ENCODE results near the gene EPB41L4B. TPM values are rescaled to one million over a fixed set of nuclear protein-coding genes. Genes with fewer than 3 reads are reported as not detected.

EPB41L4B gene
- polyA plus RNA-seq, 1 donor from 2014 or later = 4.1 TPM

GRCh38 chr9:109313351-109313750 is 7.5 kb downstream of the EPB41L4B start:
- Histone ChIP-seq H3K4me3 (ENCODE audit: low read length) (no peak overlapping the region), H3K9ac (ENCODE audit: low read length) (no peak overlapping the region), H3K4me2 (ENCODE audit: low read length) (no peak overlapping the region), H3K79me2 (replicated peaks; ENCODE audit: insufficient read depth, low read length) (no peaks in the 10 kb centered on the region), H3K27me3 (ENCODE audit: insufficient read depth, low read depth, low read length) (peaks cover 6% of the 10 kb centered on the region), H3K27ac (ENCODE audit: low read length) (no peak overlapping the region), H3K9me2 (ENCODE audit: insufficient read depth, low read length) (no peaks in the 10 kb centered on the region), H3K36me3 (ENCODE audit: insufficient read depth, low read length) (no peaks in the 10 kb centered on the region), H4K20me1 (ENCODE audit: insufficient read depth) (no peaks in the 10 kb centered on the region), H3F3A (ENCODE audit: insufficient read depth, low read length, poor library complexity, severe bottlenecking) (no peaks in the 10 kb centered on the region), H2AFZ (ENCODE audit: low read depth, low read length) (no peak overlapping the region), H3K9me3 (ENCODE audit: low read length) (no peaks in the 10 kb centered on the region)
- TF ChIP-seq EZH2 (IDR thresholded peaks at IDR 0.05; ENCODE audit: borderline replicate concordance, insufficient read depth, low read length, poor library complexity, severe bottlenecking) (no peak), RAD21 (conservative IDR thresholded peaks at IDR 0.05) (no peak), POLR2AphosphoS5 (IDR thresholded peaks at IDR 0.05) (no peak), TAF1 (IDR thresholded peaks at IDR 0.05; ENCODE audit: low read depth) (no peak), EP300 (conservative IDR thresholded peaks at IDR 0.05; ENCODE audit: poor library complexity, severe bottlenecking) (no peak)
- TF ChIP-seq, protein P1, sequence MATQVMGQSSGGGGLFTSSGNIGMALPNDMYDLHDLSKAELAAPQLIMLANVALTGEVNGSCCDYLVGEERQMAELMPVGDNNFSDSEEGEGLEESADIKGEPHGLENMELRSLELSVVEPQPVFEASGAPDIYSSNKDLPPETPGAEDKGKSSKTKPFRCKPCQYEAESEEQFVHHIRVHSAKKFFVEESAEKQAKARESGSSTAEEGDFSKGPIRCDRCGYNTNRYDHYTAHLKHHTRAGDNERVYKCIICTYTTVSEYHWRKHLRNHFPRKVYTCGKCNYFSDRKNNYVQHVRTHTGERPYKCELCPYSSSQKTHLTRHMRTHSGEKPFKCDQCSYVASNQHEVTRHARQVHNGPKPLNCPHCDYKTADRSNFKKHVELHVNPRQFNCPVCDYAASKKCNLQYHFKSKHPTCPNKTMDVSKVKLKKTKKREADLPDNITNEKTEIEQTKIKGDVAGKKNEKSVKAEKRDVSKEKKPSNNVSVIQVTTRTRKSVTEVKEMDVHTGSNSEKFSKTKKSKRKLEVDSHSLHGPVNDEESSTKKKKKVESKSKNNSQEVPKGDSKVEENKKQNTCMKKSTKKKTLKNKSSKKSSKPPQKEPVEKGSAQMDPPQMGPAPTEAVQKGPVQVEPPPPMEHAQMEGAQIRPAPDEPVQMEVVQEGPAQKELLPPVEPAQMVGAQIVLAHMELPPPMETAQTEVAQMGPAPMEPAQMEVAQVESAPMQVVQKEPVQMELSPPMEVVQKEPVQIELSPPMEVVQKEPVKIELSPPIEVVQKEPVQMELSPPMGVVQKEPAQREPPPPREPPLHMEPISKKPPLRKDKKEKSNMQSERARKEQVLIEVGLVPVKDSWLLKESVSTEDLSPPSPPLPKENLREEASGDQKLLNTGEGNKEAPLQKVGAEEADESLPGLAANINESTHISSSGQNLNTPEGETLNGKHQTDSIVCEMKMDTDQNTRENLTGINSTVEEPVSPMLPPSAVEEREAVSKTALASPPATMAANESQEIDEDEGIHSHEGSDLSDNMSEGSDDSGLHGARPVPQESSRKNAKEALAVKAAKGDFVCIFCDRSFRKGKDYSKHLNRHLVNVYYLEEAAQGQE (IDR thresholded peaks at IDR 0.05; ENCODE audit: borderline replicate concordance) = no peak
- TF ChIP-seq, protein P2, sequence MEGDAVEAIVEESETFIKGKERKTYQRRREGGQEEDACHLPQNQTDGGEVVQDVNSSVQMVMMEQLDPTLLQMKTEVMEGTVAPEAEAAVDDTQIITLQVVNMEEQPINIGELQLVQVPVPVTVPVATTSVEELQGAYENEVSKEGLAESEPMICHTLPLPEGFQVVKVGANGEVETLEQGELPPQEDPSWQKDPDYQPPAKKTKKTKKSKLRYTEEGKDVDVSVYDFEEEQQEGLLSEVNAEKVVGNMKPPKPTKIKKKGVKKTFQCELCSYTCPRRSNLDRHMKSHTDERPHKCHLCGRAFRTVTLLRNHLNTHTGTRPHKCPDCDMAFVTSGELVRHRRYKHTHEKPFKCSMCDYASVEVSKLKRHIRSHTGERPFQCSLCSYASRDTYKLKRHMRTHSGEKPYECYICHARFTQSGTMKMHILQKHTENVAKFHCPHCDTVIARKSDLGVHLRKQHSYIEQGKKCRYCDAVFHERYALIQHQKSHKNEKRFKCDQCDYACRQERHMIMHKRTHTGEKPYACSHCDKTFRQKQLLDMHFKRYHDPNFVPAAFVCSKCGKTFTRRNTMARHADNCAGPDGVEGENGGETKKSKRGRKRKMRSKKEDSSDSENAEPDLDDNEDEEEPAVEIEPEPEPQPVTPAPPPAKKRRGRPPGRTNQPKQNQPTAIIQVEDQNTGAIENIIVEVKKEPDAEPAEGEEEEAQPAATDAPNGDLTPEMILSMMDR (IDR thresholded peaks at IDR 0.05; ENCODE audit: poor library complexity, severe bottlenecking) = no peak

DNA sequence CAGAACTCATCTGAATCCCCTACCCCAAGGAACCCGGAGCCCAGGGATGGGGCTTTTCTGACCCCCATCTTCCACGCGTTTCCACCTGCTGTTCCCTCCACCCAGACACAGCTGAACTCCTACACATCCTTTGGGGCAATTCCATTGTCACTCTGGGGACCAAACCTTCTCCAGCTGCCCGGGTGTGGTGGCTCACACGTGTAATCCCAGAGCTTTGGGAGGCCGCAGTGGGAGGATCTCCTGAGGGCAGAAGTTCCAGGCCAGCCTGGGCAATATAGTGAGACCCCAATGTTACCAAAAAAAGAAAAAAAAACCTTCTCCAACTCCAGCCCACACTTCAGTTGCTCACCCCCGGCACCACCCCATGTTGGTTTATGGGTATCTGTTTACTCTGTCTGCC is 8.1 kb downstream of the EPB41L4B start:
- TF ChIP-seq POLR2AphosphoS5 (IDR thresholded peaks at IDR 0.05) (no peak), MXI1 (conservative IDR thresholded peaks at IDR 0.05; ENCODE audit: poor library complexity, severe bottlenecking) (no peak), TAF1 (IDR thresholded peaks at IDR 0.05; ENCODE audit: low read depth) (no peak), RAD21 (conservative IDR thresholded peaks at IDR 0.05) (no peak), EP300 (conservative IDR thresholded peaks at IDR 0.05; ENCODE audit: poor library complexity, severe bottlenecking) (no peak), EZH2 (IDR thresholded peaks at IDR 0.05; ENCODE audit: borderline replicate concordance, insufficient read depth, low read length, poor library complexity, severe bottlenecking) (no peak), SMC3 (conservative IDR thresholded peaks at IDR 0.05; ENCODE audit: poor library complexity) (no peak)
- TF ChIP-seq, protein P1 (IDR thresholded peaks at IDR 0.05; ENCODE audit: borderline replicate concordance) = no peak
- TF ChIP-seq, protein P2 (IDR thresholded peaks at IDR 0.05; ENCODE audit: poor library complexity, severe bottlenecking) = no peak
- Histone ChIP-seq H3K4me3 (ENCODE audit: low read length) (peak overlapping the region; percentile 33), H3K9me3 (ENCODE audit: low read length) (no peaks in the 10 kb centered on the region), H3F3A (ENCODE audit: insufficient read depth, low read length, poor library complexity, severe bottlenecking) (no peaks in the 10 kb centered on the region), H3K9me2 (ENCODE audit: insufficient read depth, low read length) (no peaks in the 10 kb centered on the region), H3K4me2 (ENCODE audit: low read length) (no peak overlapping the region), H3K27me3 (ENCODE audit: insufficient read depth, low read depth, low read length) (peaks cover 6% of the 10 kb centered on the region), H3K9ac (ENCODE audit: low read length) (peak overlapping the region; percentile 25), H2AFZ (ENCODE audit: low read depth, low read length) (no peak overlapping the region), H3K79me2 (replicated peaks; ENCODE audit: insufficient read depth, low read length) (no peaks in the 10 kb centered on the region), H4K20me1 (ENCODE audit: insufficient read depth) (no peaks in the 10 kb centered on the region), H3K27ac (ENCODE audit: low read length) (peak overlapping the region; percentile 72), H3K36me3 (ENCODE audit: insufficient read depth, low read length) (no peaks in the 10 kb centered on the region)

All from neural cell (in vitro differentiated cells).